Middle frontal gyrus (tissue), 1 donor: Measurements from ENCODE around the gene RFX7.
"Not testable (repeated sequence)": the region's sequence is repeated elsewhere in the genome, so short reads cannot be mapped to it uniquely, and the experiment has no call there.

Experiments
- DNase-seq: peaks from one replicate; pipeline ENCODE4 v3.0.0-alpha.2; 2015; ENCODE audit warnings: low spot score; ENCODE audit errors: extremely low spot score

The RFX7 gene

GRCh38 chr15:56243163-56244037, at the start of gene RFX7:
RFX7 (minus strand) TSS chr15:56243879; CDS start chr15:56243285, 594 bp downstream.
- peak; percentile 37 for DNase-seq

- DNase-seq: no peak
Measured at GRCh38 chr15:56292546-56293316, 49.1 kb upstream of the RFX7 start.

- no peak for DNase-seq
Measured at GRCh38 chr15:56291741-56292140, 48.1 kb upstream of the RFX7 start.

GRCh38 chr15:56286213-56286612, 42.5 kb upstream of the RFX7 start:
- no peak for DNase-seq

GRCh38 chr15:56281145-56281544, 37.5 kb upstream of the RFX7 start:
- DNase-seq: no peak

GRCh38 chr15:56273724-56274123, 30.0 kb upstream of the RFX7 start:
- no peak for DNase-seq

- no peak for DNase-seq
Measured at GRCh38 chr15:56272454-56272853, 28.8 kb upstream of the RFX7 start.

- not testable (repeated sequence) for DNase-seq
Measured at GRCh38 chr15:56266465-56266864, 22.8 kb upstream of the RFX7 start.

- no peak for DNase-seq
Measured at GRCh38 chr15:56261854-56262509, 18.3 kb upstream of the RFX7 start.

GRCh38 chr15:56257306-56257705, 13.6 kb upstream of the RFX7 start:
- not testable (repeated sequence) for DNase-seq

GRCh38 chr15:56254265-56254664, 10.6 kb upstream of the RFX7 start:
- no peak for DNase-seq

- no peak for DNase-seq
Measured at GRCh38 chr15:56252386-56252785, 8.7 kb upstream of the RFX7 start.

GRCh38 chr15:56251315-56252095, 7.8 kb upstream of the RFX7 start:
- no peak for DNase-seq

GRCh38 chr15:56250626-56251025, 6.9 kb upstream of the RFX7 start:
- DNase-seq: no peak

- DNase-seq: no peak
Measured at GRCh38 chr15:56249092-56249491, 5.4 kb upstream of the RFX7 start.

GRCh38 chr15:56248311-56248992, 4.8 kb upstream of the RFX7 start:
- DNase-seq: no peak

GRCh38 chr15:56247266-56247665, 3.6 kb upstream of the RFX7 start:
- no peak for DNase-seq

GRCh38 chr15:56245871-56246814, 2.5 kb upstream of the RFX7 start:
- peak; percentile 77 for DNase-seq

GRCh38 chr15:56244811-56245576, 1.3 kb upstream of the RFX7 start:
- no peak for DNase-seq
